ENCODE data around the gene STX11.

The STX11 gene

GRCh38 chr6:144215402-144215931 is 65.2 kb downstream of the STX11 start:
- DNase-seq (ENCODE audit: low read depth in 2 of 2) = no peak

GRCh38 chr6:144215932-144216667 is 65.8 kb downstream of the STX11 start:
- DNase-seq (ENCODE audit: low read depth in 2 of 2) = peak; percentile 79 to 87

- DNase-seq (ENCODE audit: low read depth in 2 of 2) = no peak
Measured at GRCh38 chr6:144216668-144217218, 66.4 kb downstream of the STX11 start.

GRCh38 chr6:144217264-144217663 is 66.9 kb downstream of the STX11 start:
- no peak for DNase-seq (ENCODE audit: low read depth in 2 of 2)

- no peak for DNase-seq (ENCODE audit: low read depth in 2 of 2)
Measured at GRCh38 chr6:144217797-144218196, 67.5 kb downstream of the STX11 start.

GRCh38 chr6:144219056-144219685 is 68.9 kb downstream of the STX11 start:
- DNase-seq (ENCODE audit: low read depth in 2 of 2) = no peak

- no peak for DNase-seq (ENCODE audit: low read depth in 2 of 2)
Measured at GRCh38 chr6:144220031-144220790, 69.9 kb downstream of the STX11 start.

GRCh38 chr6:144223686-144224085 is 73.4 kb downstream of the STX11 start:
- DNase-seq (ENCODE audit: low read depth in 2 of 2) = no peak

- no peak for DNase-seq (ENCODE audit: low read depth in 2 of 2)
Measured at GRCh38 chr6:144231721-144232120, 81.4 kb downstream of the STX11 start.

- no peak for DNase-seq (ENCODE audit: low read depth in 2 of 2)
Measured at GRCh38 chr6:144232176-144232831, 82.0 kb downstream of the STX11 start.

- DNase-seq (ENCODE audit: low read depth in 2 of 2) = no peak
Measured at GRCh38 chr6:144232832-144233230, 82.5 kb downstream of the STX11 start.

- DNase-seq (ENCODE audit: low read depth in 2 of 2) = no peak
Measured at GRCh38 chr6:144234399-144234798, 84.1 kb downstream of the STX11 start.

GRCh38 chr6:144234935-144235334 is 84.6 kb downstream of the STX11 start:
- no peak for DNase-seq (ENCODE audit: low read depth in 2 of 2)
